Small intestine (tissue), 7 donors: ENCODE data around the gene CDKAL1. TPM values are rescaled to one million over a fixed set of nuclear protein-coding genes. Genes with fewer than 3 reads are reported as not detected.
"Not testable (repeated sequence)": the region's sequence is repeated elsewhere in the genome, so short reads cannot be mapped to it uniquely, and the experiment has no call there.

Experiments
- DNase-seq, 2 donors: peaks; one replicate each; pipeline versions ENCODE4 v3.0.0 to v3.0.0-alpha.2; 2013
- FAIRE-seq: peaks from 2 replicates; lab custom pipeline; 2012; peaks lifted over from hg19 to GRCh38; lab: Jason Lieb, UNC
- H3K27ac ChIP-seq, 3 donors: one replicate each; pipeline ENCODE4 v1.5.1; 2013; ENCODE audit warnings: low read length in 2 of 3, mild to moderate bottlenecking in 2 of 3, control low read depth in 1 of 3, inconsistent platforms in 1 of 3, low read depth in 1 of 3, moderate library complexity in 1 of 3
- H3K27me3 ChIP-seq, 3 donors: one replicate each; pipeline ENCODE4 v1.6.1; 2013; ENCODE audit warnings: low read length in 3 of 3, inconsistent platforms in 1 of 3; ENCODE audit not compliant: control insufficient read depth in 3 of 3, insufficient read depth in 3 of 3
- H3K36me3 ChIP-seq, 3 donors: one replicate each; pipeline ENCODE4 v1.6.1; 2013; ENCODE audit warnings: low read length in 3 of 3, inconsistent platforms in 1 of 3, low read depth in 1 of 3, mild to moderate bottlenecking in 1 of 3, moderate library complexity in 1 of 3; ENCODE audit not compliant: control insufficient read depth in 3 of 3, insufficient read depth in 2 of 3
- H3K4me1 ChIP-seq, 3 donors: one replicate each; pipeline ENCODE4 v1.6.1; 2013; ENCODE audit warnings: low read length in 2 of 3, inconsistent platforms in 1 of 3, low read depth in 1 of 3, mild to moderate bottlenecking in 1 of 3, moderate library complexity in 1 of 3; ENCODE audit not compliant: control insufficient read depth in 3 of 3, insufficient read depth in 2 of 3
- H3K4me3 ChIP-seq, 3 donors: one replicate each; pipeline ENCODE4 v1.5.1; 2013; ENCODE audit warnings: low read length in 3 of 3, control low read depth in 1 of 3, inconsistent platforms in 1 of 3, low read depth in 1 of 3, mild to moderate bottlenecking in 1 of 3, moderate library complexity in 1 of 3
- H3K9me3 ChIP-seq, 2 donors: one replicate each; pipeline ENCODE4 v1.6.1; 2013; ENCODE audit warnings: low read depth in 1 of 2, low read length in 1 of 2; ENCODE audit not compliant: control insufficient read depth in 2 of 2, insufficient read depth in 1 of 2
- WGBS, 3 donors: extraction: QIAGEN DNeasy Blood & Tissue Kit; methylation state at CpG; one replicate each; pipeline ENCODE4 v1.1.7; 2013; 5-methylcytosine and 5-hydroxymethylcytosine counted together
- polyA plus RNA-seq, 4 donors: library from polyadenylated mRNA; stranded (reverse) in 3 of 4; unstranded in 1 of 4; fragments of 200-250 nt in 3 of 4; fragments of 120-200 nt in 1 of 4; gene quantifications; one replicate each; pipeline versions ENCODE4 v1.2.1 to v1.2.3, GENCODE V29; 2013
- donor health status: healthy with polysubstance abuse.
- donor health status: control.
- donor health status: control.
- donor health status: Bipolar disorder and iron deficiency.
- donor health status: healthy.

The CDKAL1 gene
- polyA plus RNA-seq, 4 donors, result 2.4 to 10.5 (median 4.1) TPM

DNA sequence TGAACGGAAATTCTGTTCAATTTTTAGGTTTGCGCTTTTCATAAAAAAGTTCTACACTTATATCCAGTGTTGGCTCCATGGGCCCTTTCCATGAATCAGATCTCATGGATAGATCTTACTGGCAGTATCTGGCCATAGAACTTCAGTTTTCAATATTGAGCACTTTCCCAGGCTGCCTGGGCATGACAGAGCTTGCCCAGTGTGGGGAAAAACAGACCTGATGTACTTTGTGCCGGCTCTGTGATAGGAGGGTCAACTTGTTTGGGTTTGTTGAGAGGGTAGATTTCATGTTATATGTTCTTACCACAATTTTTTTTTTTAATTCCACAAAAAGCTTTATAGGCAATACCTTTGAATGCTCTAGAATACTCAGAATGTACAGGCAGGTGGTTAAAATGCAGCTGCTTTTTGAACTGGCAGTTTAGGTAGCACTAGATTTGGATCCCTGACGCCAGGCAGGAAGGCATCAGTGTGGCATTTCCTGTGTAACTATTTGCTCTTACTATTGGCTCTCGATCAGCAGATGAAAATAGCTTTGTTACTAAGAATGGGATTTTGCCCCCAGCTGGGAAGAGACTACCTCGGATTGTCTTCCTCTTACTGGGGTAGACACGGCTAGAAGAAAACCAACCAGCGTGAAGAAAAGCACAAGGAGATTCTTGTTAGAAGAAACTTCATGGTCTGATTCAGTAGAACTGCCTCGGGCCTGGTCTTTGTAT, 654.4 kb downstream of the CDKAL1 start:
- WGBS, 3 donors, result 74 to 84% (median 84%) methylated on average over 9 of the region's 9 CpGs
- peaks cover 0 to 3% of the 10 kb centered on the region in 2 donors for H3K9me3 ChIP-seq
- DNase-seq (no peak), FAIRE-seq (no peak)
- H3K27me3 ChIP-seq, result no peaks in the 10 kb centered on the region
- no peaks in the 10 kb centered on the region for H3K4me1 ChIP-seq
- no peak overlapping the region for H3K27ac ChIP-seq
- H3K4me3 ChIP-seq, result no peak overlapping the region
- no peaks in the 10 kb centered on the region for H3K36me3 ChIP-seq

DNA sequence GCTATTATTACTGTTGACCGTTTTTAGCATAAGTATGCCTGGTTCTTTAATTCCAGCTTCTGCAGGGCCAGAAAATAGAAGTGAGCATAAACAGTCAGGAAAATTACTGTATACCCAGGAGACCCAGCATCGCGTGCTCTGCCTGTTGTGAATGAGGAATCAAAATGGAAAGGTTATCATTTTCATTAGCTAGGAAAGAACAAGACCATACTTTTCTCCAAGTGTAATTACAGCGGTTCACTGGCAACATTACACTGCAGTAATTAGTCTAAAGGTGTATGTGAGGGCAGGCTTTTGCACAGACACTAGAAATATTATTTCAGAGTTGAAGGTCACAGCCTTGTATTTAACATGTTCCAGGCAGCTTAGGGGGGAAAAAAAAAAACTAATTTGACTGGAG, 655.5 kb downstream of the CDKAL1 start:
- 83 to 96% (median 94%) methylated on average over 4 of the region's 4 CpGs for WGBS, 3 donors
- H3K27me3 ChIP-seq, result no peaks in the 10 kb centered on the region
- no peak overlapping the region for H3K27ac ChIP-seq
- H3K4me3 ChIP-seq, result no peak overlapping the region
- FAIRE-seq, result no peak
- no peaks in the 10 kb centered on the region for H3K36me3 ChIP-seq
- DNase-seq, result no peak
- H3K4me1 ChIP-seq, result no peaks in the 10 kb centered on the region
- peaks cover 0 to 5% of the 10 kb centered on the region in 2 donors for H3K9me3 ChIP-seq

DNA sequence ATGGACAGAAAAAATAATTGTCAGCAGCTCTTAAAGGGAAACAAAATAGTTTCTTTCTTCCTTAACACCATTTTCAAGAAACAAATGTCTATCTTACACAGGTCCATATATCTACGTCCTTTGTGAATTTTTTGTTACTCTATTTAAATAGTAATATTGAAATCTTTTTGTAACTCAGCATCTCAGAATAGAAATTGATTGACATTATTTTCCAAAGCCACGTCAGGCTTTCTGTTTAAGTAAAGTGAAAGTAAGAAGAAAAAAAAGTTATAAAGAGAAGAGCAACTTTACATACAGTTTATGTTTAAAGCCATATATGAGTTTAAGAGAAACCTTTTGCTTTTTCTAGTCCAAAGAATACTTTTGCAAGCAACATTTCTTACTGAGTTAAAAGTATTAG, 656.4 kb downstream of the CDKAL1 start:
- DNase-seq (no peak), FAIRE-seq (no peak)
- H3K9me3 ChIP-seq, result peaks cover 0 to 5% of the 10 kb centered on the region in 2 donors
- no peak overlapping the region for H3K27ac ChIP-seq
- H3K4me3 ChIP-seq, result no peak overlapping the region
- H3K27me3 ChIP-seq, result no peaks in the 10 kb centered on the region
- H3K4me1 ChIP-seq, result no peaks in the 10 kb centered on the region
- H3K36me3 ChIP-seq, result no peaks in the 10 kb centered on the region
- 24 to 46% (median 39%) methylated on average over 2 of the region's 2 CpGs for WGBS, 3 donors

DNA sequence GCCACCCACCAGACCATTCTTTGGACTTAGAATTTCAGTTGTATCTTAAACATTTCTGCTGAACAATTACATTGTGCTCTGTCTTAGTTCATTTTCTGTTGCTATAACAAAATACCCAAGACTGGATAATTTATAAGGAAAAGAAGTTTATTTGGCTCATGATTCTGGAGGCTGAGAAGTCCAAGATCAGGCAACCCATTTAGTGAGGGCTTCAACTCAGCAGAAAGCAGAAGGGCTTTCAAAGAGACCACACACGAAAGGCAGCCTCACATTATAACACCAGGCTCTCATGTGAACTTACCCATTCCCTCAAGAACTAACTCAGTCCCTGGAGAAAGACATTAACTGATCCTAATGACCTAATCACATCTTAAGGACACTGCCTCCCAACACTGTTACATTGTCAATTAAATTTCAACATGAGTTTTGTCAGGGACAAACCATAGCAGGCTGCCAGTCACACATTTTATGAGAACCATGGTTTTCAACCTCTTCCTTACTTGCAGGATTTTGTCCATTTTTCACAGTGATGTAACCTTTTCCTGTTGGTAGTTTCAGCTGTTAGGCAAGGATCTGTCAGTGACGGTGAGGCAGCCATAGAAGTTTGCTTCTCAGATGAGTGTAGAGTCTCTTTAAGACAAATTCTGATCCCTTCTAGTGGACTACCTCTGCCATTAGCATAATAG, 659.7 kb downstream of the CDKAL1 start:
- H3K27me3 ChIP-seq, result no peaks in the 10 kb centered on the region
- H3K4me1 ChIP-seq, result no peaks in the 10 kb centered on the region
- peaks cover 0 to 5% of the 10 kb centered on the region in 2 donors for H3K9me3 ChIP-seq
- H3K36me3 ChIP-seq, result peaks cover 0 to 4% (median 0%) of the 10 kb centered on the region in 3 donors
- no peak overlapping the region for H3K27ac ChIP-seq
- WGBS, 3 donors, result 88 to 94% (median 91%) methylated on average over 2 of the region's 2 CpGs
- FAIRE-seq (no peak), DNase-seq (no peak)
- H3K4me3 ChIP-seq, result no peak overlapping the region

DNA sequence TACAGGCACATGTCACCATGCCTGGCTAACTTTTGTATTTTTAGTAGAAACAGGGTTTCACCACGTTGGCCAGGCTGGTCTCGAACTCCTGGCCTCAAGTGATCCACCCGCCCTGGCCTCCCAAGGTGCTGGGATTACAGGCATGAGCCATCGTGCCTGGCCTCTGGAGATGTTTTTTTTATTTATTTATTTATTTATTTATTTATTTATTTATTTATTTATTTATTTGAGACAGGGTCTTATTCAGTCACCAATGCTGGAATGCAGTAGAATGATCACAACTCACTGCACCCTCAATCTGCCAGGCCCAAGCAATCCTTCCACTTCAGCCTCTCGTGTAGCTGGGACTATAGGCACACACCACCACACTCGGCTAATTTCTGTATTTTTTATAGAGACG, 661.0 kb downstream of the CDKAL1 start:
- not testable (repeated sequence) for FAIRE-seq, DNase-seq, H3K27me3 ChIP-seq, H3K9me3 ChIP-seq, H3K36me3 ChIP-seq, H3K4me1 ChIP-seq, H3K4me3 ChIP-seq, H3K27ac ChIP-seq
- 90 to 95% (median 95%) methylated on average over 7 of the region's 7 CpGs for WGBS, 3 donors

DNA sequence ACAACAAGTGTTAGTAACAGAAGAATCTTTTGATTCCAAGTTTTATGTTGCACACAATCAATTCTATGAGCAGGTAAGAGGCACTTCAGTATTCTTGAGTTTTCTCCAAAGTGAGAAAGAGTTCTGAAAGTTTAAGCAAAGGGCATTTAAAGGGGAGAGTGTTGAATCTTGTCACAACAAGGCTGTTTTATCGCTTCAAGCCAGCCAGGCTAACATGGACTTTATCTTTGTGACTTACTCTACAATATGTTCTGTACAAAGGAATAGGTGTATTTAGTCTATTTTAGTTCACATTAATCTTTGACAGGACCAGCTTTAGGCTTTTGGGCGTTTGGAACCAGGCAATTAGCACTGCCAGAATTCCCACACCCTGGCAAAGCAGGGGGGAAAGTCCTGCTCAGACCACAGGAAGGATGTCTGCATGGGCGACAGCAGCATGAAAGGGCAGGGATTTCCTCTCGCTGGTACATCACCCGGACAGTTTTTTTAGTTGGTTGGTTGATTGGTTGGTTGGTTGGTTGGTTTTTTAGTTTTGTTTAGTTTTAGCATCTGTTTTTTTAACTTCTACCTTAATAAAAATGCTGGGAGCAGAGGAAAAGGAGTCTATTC, 663.9 kb downstream of the CDKAL1 start:
- Histone ChIP-seq H3K4me3 (no peak overlapping the region), H3K9me3 (peaks cover 1 to 2% of the 10 kb centered on the region in 2 donors), H3K27me3 (no peaks in the 10 kb centered on the region), H3K4me1 (no peaks in the 10 kb centered on the region), H3K36me3 (peaks cover 0 to 8% (median 0%) of the 10 kb centered on the region in 3 donors), H3K27ac (no peak overlapping the region)
- no peak for FAIRE-seq
- no peak for DNase-seq
- WGBS, 3 donors, result 68 to 82% (median 78%) methylated on average over 5 of the region's 5 CpGs

DNA sequence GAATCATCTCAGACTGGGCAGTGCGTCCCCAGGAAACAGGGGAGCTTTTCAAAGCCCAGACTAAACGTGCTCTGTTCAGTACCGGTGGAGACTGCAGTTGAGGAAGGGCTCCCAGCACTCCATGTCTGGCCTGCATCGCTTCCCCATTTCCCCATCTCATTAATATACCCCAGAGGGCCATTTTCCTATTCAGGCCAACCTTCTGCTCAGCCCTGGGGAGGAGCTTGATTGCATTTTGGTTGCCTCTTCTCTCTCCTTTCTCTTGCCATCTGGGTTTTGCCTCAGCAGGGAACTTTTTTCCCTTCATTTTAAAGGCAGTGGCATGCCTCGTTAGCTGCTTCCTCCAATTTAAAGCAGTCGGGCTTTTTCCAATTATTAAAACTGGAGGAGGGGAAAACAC, 665.0 kb downstream of the CDKAL1 start:
- no peak overlapping the region for H3K4me3 ChIP-seq
- no peaks in the 10 kb centered on the region for H3K4me1 ChIP-seq
- WGBS, 3 donors, result 87 to 97% (median 97%) methylated on average over 6 of the region's 6 CpGs
- H3K27ac ChIP-seq, result no peak overlapping the region
- H3K27me3 ChIP-seq, result no peaks in the 10 kb centered on the region
- H3K9me3 ChIP-seq, result peaks cover 0 to 1% of the 10 kb centered on the region in 2 donors
- no peak for DNase-seq
- peaks cover 0 to 8% (median 0%) of the 10 kb centered on the region in 3 donors for H3K36me3 ChIP-seq
- FAIRE-seq, result no peak

DNA sequence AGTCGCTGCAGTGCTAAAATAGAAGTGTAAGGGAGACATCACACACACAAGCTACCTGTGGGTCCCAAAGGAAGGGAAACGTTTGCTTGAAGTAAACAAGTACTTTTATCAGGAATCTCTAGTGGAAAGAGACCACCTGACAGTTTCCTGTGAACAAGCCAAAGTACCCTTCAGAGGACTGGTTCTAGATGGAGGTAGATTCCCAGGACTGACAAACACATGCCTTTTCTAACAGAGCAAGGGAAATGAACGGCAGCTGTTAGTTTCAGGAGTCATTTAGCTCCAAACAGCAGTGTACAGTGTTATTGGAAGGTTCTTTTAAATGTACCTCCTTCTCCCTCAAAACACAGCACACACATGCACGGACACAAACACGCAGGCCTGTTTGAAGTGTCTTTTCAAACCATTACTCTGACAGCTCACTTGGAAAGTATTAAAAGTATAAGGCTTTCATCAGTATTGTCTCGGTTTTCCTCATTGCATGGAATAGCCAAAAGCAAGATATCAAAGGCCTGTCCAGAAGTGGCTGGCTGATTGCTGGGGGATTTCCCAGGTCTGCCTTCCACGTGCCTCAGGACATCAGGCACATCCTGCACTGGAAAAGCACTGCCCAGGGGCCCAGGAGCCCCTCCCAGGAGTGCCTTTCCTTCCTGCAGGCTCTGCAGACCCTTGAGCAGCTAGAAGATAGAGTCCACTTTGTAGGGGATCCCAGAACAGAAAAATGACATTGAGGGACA, 666.0 kb downstream of the CDKAL1 start:
- no peak for DNase-seq
- WGBS, 3 donors, result 67 to 80% (median 79%) methylated on average over 7 of the region's 7 CpGs
- H3K4me3 ChIP-seq, result no peak overlapping the region
- H3K27ac ChIP-seq, result no peak overlapping the region
- no peaks in the 10 kb centered on the region for H3K27me3 ChIP-seq
- no peaks in the 10 kb centered on the region for H3K4me1 ChIP-seq
- FAIRE-seq, result no peak
- H3K9me3 ChIP-seq, result peaks cover 0 to 1% of the 10 kb centered on the region in 2 donors
- H3K36me3 ChIP-seq, result peaks cover 0 to 8% (median 0%) of the 10 kb centered on the region in 3 donors
